Esophagus muscularis mucosa (tissue), 4 donors: Measurements from ENCODE around the gene DDI1. TPM values are rescaled to one million over a fixed set of nuclear protein-coding genes. Genes with fewer than 3 reads are reported as not detected.
A peak's percentile ranks its signal among the peaks of the same experiment; 100 is the strongest.

Experiments
- DNase-seq: peaks from one replicate; pipeline ENCODE4 v3.0.0-alpha.2; 2017; ENCODE audit errors: extremely low spot score
- H3K27ac ChIP-seq, 4 donors: fragments of 200-600 bp; sonication (generic); replicated peaks in 1 of 4; 1 replicate in 3 of 4; 2 replicates in 1 of 4; pipeline ENCODE4 v1.5.1; 2016 to 2019; ENCODE audit warnings: mild to moderate bottlenecking in 1 of 4
- H3K27me3 ChIP-seq, 4 donors: fragments of 200-600 bp; sonication (generic); one replicate each; pipeline versions ENCODE4 v1.5.1 to v1.6.0; 2016 to 2019
- H3K36me3 ChIP-seq, 4 donors: fragments of 200-600 bp; sonication (generic); one replicate each; pipeline ENCODE4 v1.5.1; 2016 to 2019
- H3K4me1 ChIP-seq, 4 donors: fragments of 200-600 bp; sonication (generic); one replicate each; pipeline ENCODE4 v1.5.1; 2016 to 2019
- H3K4me3 ChIP-seq, 4 donors: fragments of 200-600 bp; sonication (generic); 1 replicate in 2 of 4; 2 replicates in 2 of 4; pipeline ENCODE4 v1.5.1; 2016 to 2019; ENCODE audit warnings: mild to moderate bottlenecking in 4 of 4, moderate library complexity in 1 of 4
- H3K9me3 ChIP-seq, 4 donors: fragments of 200-600 bp; sonication (generic); 1 replicate in 3 of 4; 2 replicates in 1 of 4; pipeline ENCODE4 v1.5.1; 2016 to 2019
- CTCF ChIP-seq, 3 experiments: fragments of 200-600 bp in 2 of 3; fragments of 450-650 bp in 1 of 3; sonication (generic) in 2 of 3; IDR thresholded peaks; one replicate each; pipeline ENCODE4 v1.5.1; 2017 to 2019; ENCODE audit warnings: antibody characterized with exemption in 3 of 3, mild to moderate bottlenecking in 2 of 3, moderate library complexity in 1 of 3
- EP300 ChIP-seq: sonication (generic); formaldehyde crosslinking; IDR thresholded peaks from one replicate; pipeline ENCODE4 v1.6.1; 2017; ENCODE audit warnings: antibody characterized with exemption
- POLR2A ChIP-seq: fragments of 450-650 bp; IDR thresholded peaks from one replicate; pipeline ENCODE4 v1.6.1; 2017; ENCODE audit warnings: antibody characterized with exemption, moderate library complexity, mild to moderate bottlenecking, low read depth
- POLR2AphosphoS5 ChIP-seq, 2 donors: sonication (generic); formaldehyde crosslinking; IDR thresholded peaks; one replicate each; pipeline ENCODE4 v1.6.1; 2017; ENCODE audit warnings: antibody characterized with exemption in 2 of 2
- WGBS: methylation state at CpG from one replicate; pipeline ENCODE4 v1.1.5; 2018; 5-methylcytosine and 5-hydroxymethylcytosine counted together
- intact Hi-C: fragments of 100-400 bp; cut with DNase I; formaldehyde crosslinking; loops from one replicate; pipeline ENCODE4 v1.15.1; 2023
- total RNA-seq, 4 donors: library from RNA; depleted of rRNA; stranded (reverse); fragments of >200 nt; gene quantifications; one replicate each; pipeline versions ENCODE4 v1.1.0 to v1.2.1, GENCODE V29; 2016

The DDI1 gene
- total RNA-seq, 4 donors from 2014 or later = not detected

- 71% methylated on average over 5 of the region's 5 CpGs for WGBS
- H3K4me1 ChIP-seq = peaks cover 0 to 12% (median 6%) of the 10 kb centered on the region in 4 donors
- H3K9me3 ChIP-seq = no peaks in the 10 kb centered on the region
- H3K27ac ChIP-seq = no peak overlapping the region
- TF ChIP-seq POLR2A (no peak), POLR2AphosphoS5 (IDR thresholded peaks at IDR 0.05) (no peak), EP300 (no peak), CTCF (IDR thresholded peaks at IDR 0.05) (no peak)
- no peaks in the 10 kb centered on the region for H3K36me3 ChIP-seq
- intact Hi-C loops = no loop called here
- H3K27me3 ChIP-seq = no peaks in the 10 kb centered on the region
- no peak overlapping the region for H3K4me3 ChIP-seq
- DNase-seq = no peak
Observed at GRCh38 chr11:104000798-104001197, 35.6 kb upstream of the DDI1 start.

GRCh38 chr11:104001561-104002056, 34.8 kb upstream of the DDI1 start:
- Histone ChIP-seq H3K4me3 (no peak overlapping the region), H3K27me3 (no peaks in the 10 kb centered on the region), H3K4me1 (peaks cover 0 to 17% (median 7%) of the 10 kb centered on the region in 4 donors), H3K27ac (no peak overlapping the region), H3K9me3 (no peaks in the 10 kb centered on the region), H3K36me3 (no peaks in the 10 kb centered on the region)
- 91% methylated on average over 3 of the region's 3 CpGs for WGBS
- DNase-seq = no peak
- TF ChIP-seq EP300 (no peak), CTCF (IDR thresholded peaks at IDR 0.05) (no peak), POLR2A (no peak), POLR2AphosphoS5 (IDR thresholded peaks at IDR 0.05) (no peak)
- intact Hi-C loops = no loop called here

GRCh38 chr11:104003491-104003890, 32.9 kb upstream of the DDI1 start:
- no peaks in the 10 kb centered on the region for H3K36me3 ChIP-seq
- no peaks in the 10 kb centered on the region for H3K9me3 ChIP-seq
- no peaks in the 10 kb centered on the region for H3K27me3 ChIP-seq
- intact Hi-C loops = no loop called here
- TF ChIP-seq CTCF (IDR thresholded peaks at IDR 0.05) = no peak
- TF ChIP-seq EP300 = no peak
- no peak for TF ChIP-seq POLR2A
- TF ChIP-seq POLR2AphosphoS5 (IDR thresholded peaks at IDR 0.05) = no peak
- no peak for DNase-seq
- H3K4me1 ChIP-seq = peaks cover 0 to 17% (median 7%) of the 10 kb centered on the region in 4 donors
- no peak overlapping the region for H3K27ac ChIP-seq
- no peak overlapping the region for H3K4me3 ChIP-seq

- WGBS = 47% methylated on average over 2 of the region's 2 CpGs
Observed at GRCh38 chr11:104005234-104005855, 31.1 kb upstream of the DDI1 start.

More at GRCh38 chr11:104005234-104005855, 31.1 kb upstream of the DDI1 start:
- peak overlapping the region in 1 of 4 donors; percentile 14 for H3K27ac ChIP-seq
- H3K4me3 ChIP-seq = no peak overlapping the region
- no peak for TF ChIP-seq EP300
- no peak for TF ChIP-seq POLR2AphosphoS5 (IDR thresholded peaks at IDR 0.05)
- TF ChIP-seq CTCF (IDR thresholded peaks at IDR 0.05) = no peak
- no peak for TF ChIP-seq POLR2A
- no peaks in the 10 kb centered on the region for H3K9me3 ChIP-seq
- H3K36me3 ChIP-seq = no peaks in the 10 kb centered on the region
- peaks cover 0 to 26% (median 10%) of the 10 kb centered on the region in 4 donors for H3K4me1 ChIP-seq
- no peak for DNase-seq
- intact Hi-C loops = no loop called here
- H3K27me3 ChIP-seq = no peaks in the 10 kb centered on the region
